ENCODE data around the gene EMC7.
"Not testable (repeated sequence)": the region's sequence is repeated elsewhere in the genome, so short reads cannot be mapped to it uniquely, and the experiment has no call there.

Gene EMC7

DNA sequence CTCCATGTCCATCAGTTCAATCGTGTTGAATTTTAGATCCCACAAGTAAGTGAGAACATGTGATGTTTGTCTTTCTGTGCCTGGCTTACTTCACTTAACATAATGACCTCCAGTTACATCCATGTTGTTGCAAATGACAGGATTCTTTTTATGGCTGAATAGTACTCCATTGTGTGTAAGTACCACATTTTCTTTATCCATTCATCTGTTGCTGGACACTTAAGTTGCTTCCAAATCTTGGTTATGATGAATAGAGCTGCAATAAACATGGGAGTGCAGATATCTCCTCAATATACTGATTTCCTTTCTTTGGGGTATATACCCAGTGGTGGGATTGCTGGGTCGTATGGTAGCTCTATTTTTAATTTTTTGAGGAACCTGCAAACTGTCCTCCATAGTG is 18.8 kb upstream of the EMC7 start:
- H3K27ac ChIP-seq (ENCODE audit: insufficient read depth, low read depth, low read length, poor library complexity, severe bottlenecking); H3K36me3 ChIP-seq (ENCODE audit: control insufficient read depth, insufficient read depth, low read length); H3K4me3 ChIP-seq (ENCODE audit: insufficient read depth, low read depth, low read length); H3K9me3 ChIP-seq (ENCODE audit: control insufficient read depth, low read length); H3K27me3 ChIP-seq (ENCODE audit: control insufficient read depth, insufficient read depth, low read length, poor library complexity, severe bottlenecking); H3K4me1 ChIP-seq (ENCODE audit: control insufficient read depth, insufficient read depth, low read length): not testable (repeated sequence)
- 88 to 100% methylated on average over 1 to 2 of the region's 2 CpGs for WGBS, 2 experiments

DNA sequence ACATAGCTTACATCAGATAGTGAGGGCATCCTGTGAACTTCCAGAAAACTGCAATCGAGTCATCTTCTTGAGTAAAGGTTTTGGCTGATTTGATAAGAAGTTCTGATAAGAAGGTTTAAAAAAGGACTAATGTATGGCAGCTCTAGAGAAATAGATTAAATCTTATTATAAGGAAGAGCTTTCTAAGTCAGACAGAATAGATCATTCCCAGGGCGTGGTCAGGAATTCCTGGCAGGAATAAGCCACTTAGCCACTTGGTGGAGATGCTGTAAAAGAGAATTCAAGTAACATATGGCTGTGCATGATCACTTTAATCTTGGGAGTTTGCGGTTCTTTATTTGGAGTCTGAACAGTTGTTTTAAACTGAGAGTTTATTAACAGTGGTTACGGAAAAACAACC is 17.6 kb upstream of the EMC7 start:
- WGBS, 2 experiments: 93 to 98% methylated on average over 4 of the region's 4 CpGs
- H3K4me3 ChIP-seq (ENCODE audit: insufficient read depth, low read depth, low read length): no peak overlapping the region
- no peak overlapping the region for H3K27ac ChIP-seq (ENCODE audit: insufficient read depth, low read depth, low read length, poor library complexity, severe bottlenecking)

GRCh38 chr15:34116620-34117019 is 15.0 kb upstream of the EMC7 start:
- H3K36me3 ChIP-seq (ENCODE audit: control insufficient read depth, insufficient read depth, low read length): no peaks in the 10 kb centered on the region
- no peaks in the 10 kb centered on the region for H3K27me3 ChIP-seq (ENCODE audit: control insufficient read depth, insufficient read depth, low read length, poor library complexity, severe bottlenecking)
- no peak overlapping the region for H3K4me3 ChIP-seq (ENCODE audit: insufficient read depth, low read depth, low read length)
- 90 to 92% methylated on average over 2 of the region's 2 CpGs for WGBS, 2 experiments
- H3K9me3 ChIP-seq (ENCODE audit: control insufficient read depth, low read length): no peaks in the 10 kb centered on the region
- H3K27ac ChIP-seq (ENCODE audit: insufficient read depth, low read depth, low read length, poor library complexity, severe bottlenecking): no peak overlapping the region
- no peaks in the 10 kb centered on the region for H3K4me1 ChIP-seq (ENCODE audit: control insufficient read depth, insufficient read depth, low read length)

More for the DNA sequence above, 17.6 kb upstream of the EMC7 start:
- H3K4me1 ChIP-seq (ENCODE audit: control insufficient read depth, insufficient read depth, low read length): no peaks in the 10 kb centered on the region
- H3K27me3 ChIP-seq (ENCODE audit: control insufficient read depth, insufficient read depth, low read length, poor library complexity, severe bottlenecking): no peaks in the 10 kb centered on the region
- H3K9me3 ChIP-seq (ENCODE audit: control insufficient read depth, low read length): no peaks in the 10 kb centered on the region
- no peaks in the 10 kb centered on the region for H3K36me3 ChIP-seq (ENCODE audit: control insufficient read depth, insufficient read depth, low read length)

GRCh38 chr15:34114739-34115138 is 13.1 kb upstream of the EMC7 start:
- no peaks in the 10 kb centered on the region for H3K36me3 ChIP-seq (ENCODE audit: control insufficient read depth, insufficient read depth, low read length)
- H3K27me3 ChIP-seq (ENCODE audit: control insufficient read depth, insufficient read depth, low read length, poor library complexity, severe bottlenecking): no peaks in the 10 kb centered on the region
- no peaks in the 10 kb centered on the region for H3K9me3 ChIP-seq (ENCODE audit: control insufficient read depth, low read length)
- no peaks in the 10 kb centered on the region for H3K4me1 ChIP-seq (ENCODE audit: control insufficient read depth, insufficient read depth, low read length)
- no peak overlapping the region for H3K4me3 ChIP-seq (ENCODE audit: insufficient read depth, low read depth, low read length)
- no peak overlapping the region for H3K27ac ChIP-seq (ENCODE audit: insufficient read depth, low read depth, low read length, poor library complexity, severe bottlenecking)
- 92% methylated on average over 3 of the region's 3 CpGs for WGBS, 2 experiments

DNA sequence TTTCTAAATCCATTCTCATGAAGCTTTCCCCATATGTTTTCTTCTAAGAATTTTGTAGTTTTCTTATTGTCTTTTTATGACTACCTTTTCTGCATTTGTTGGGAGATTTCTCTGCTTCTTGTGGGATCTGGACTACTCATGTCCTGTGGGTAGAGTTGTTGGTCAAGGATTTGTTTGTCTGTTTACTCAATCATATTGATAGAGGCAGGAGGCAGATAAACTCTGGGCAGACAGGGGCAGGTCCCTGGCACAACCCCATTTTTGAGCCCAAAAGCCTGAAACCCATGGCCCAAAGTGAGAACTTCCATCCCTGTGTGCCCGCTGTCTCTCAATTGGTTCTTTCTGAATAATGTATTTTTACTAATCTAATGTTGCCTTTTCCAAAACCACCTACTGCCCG is 12.6 kb upstream of the EMC7 start:
- Histone ChIP-seq H3K9me3 (ENCODE audit: control insufficient read depth, low read length) (no peaks in the 10 kb centered on the region), H3K4me1 (ENCODE audit: control insufficient read depth, insufficient read depth, low read length) (no peaks in the 10 kb centered on the region), H3K4me3 (ENCODE audit: insufficient read depth, low read depth, low read length) (no peak overlapping the region), H3K27me3 (ENCODE audit: control insufficient read depth, insufficient read depth, low read length, poor library complexity, severe bottlenecking) (no peaks in the 10 kb centered on the region), H3K27ac (ENCODE audit: insufficient read depth, low read depth, low read length, poor library complexity, severe bottlenecking) (no peak overlapping the region), H3K36me3 (ENCODE audit: control insufficient read depth, insufficient read depth, low read length) (no peaks in the 10 kb centered on the region)
- WGBS, 2 experiments: 0 to 43% methylated on average over 1 to 2 of the region's 2 CpGs

DNA sequence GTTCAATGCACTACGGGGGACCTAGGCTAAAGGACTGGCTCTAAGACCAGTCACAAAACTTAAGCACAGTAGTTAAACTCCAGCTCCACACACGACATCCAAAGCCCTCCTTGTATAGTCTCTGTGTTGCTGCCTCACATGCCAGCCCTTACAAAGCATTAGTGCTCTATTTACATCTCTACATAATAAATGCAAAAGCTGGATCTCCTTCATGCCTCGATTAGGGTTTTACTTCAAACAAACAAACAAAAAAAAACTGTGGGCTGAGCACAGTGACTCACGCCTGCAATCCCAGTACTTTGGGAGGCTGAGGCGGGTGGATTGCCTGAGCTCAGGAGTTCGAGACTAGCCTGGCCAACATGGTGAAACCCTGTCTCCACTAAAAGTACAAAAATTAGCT is 9.8 kb upstream of the EMC7 start:
- H3K36me3 ChIP-seq (ENCODE audit: control insufficient read depth, insufficient read depth, low read length): no peaks in the 10 kb centered on the region
- H3K4me3 ChIP-seq (ENCODE audit: insufficient read depth, low read depth, low read length): no peak overlapping the region
- H3K9me3 ChIP-seq (ENCODE audit: control insufficient read depth, low read length): no peaks in the 10 kb centered on the region
- no peaks in the 10 kb centered on the region for H3K4me1 ChIP-seq (ENCODE audit: control insufficient read depth, insufficient read depth, low read length)
- no peaks in the 10 kb centered on the region for H3K27me3 ChIP-seq (ENCODE audit: control insufficient read depth, insufficient read depth, low read length, poor library complexity, severe bottlenecking)
- H3K27ac ChIP-seq (ENCODE audit: insufficient read depth, low read depth, low read length, poor library complexity, severe bottlenecking): no peak overlapping the region
- 84 to 85% methylated on average over 6 of the region's 6 CpGs for WGBS, 2 experiments

GRCh38 chr15:34109797-34110663 is 8.4 kb upstream of the EMC7 start:
- no peaks in the 10 kb centered on the region for H3K9me3 ChIP-seq (ENCODE audit: control insufficient read depth, low read length)
- no peaks in the 10 kb centered on the region for H3K36me3 ChIP-seq (ENCODE audit: control insufficient read depth, insufficient read depth, low read length)
- H3K27me3 ChIP-seq (ENCODE audit: control insufficient read depth, insufficient read depth, low read length, poor library complexity, severe bottlenecking): no peaks in the 10 kb centered on the region
- H3K27ac ChIP-seq (ENCODE audit: insufficient read depth, low read depth, low read length, poor library complexity, severe bottlenecking): no peak overlapping the region
- WGBS, 2 experiments: 84 to 98% methylated on average over 4 of the region's 5 CpGs
- no peak overlapping the region for H3K4me3 ChIP-seq (ENCODE audit: insufficient read depth, low read depth, low read length)
- no peaks in the 10 kb centered on the region for H3K4me1 ChIP-seq (ENCODE audit: control insufficient read depth, insufficient read depth, low read length)

DNA sequence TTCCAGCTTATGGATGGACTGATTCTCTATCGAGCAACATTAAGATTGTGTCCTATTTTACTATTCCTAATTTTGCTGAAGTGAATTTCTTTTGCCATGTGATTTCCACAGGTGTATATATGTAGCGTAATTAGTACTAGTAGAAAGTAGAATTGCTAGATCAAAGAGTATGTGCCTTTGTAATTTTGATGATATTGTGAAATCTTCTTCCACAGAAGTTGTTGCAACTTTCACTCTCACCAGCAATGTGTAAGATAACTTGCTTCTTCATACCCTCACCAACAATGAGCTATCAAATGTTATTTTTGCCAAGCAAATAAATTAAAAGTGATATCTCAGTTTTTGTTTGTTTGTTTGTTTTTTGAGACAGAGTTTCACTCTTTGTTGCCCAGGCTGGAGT is 5.7 kb upstream of the EMC7 start:
- no peaks in the 10 kb centered on the region for H3K9me3 ChIP-seq (ENCODE audit: control insufficient read depth, low read length)
- WGBS, 2 experiments: 91 to 93% methylated on average over 2 of the region's 2 CpGs
- no peaks in the 10 kb centered on the region for H3K4me1 ChIP-seq (ENCODE audit: control insufficient read depth, insufficient read depth, low read length)
- H3K36me3 ChIP-seq (ENCODE audit: control insufficient read depth, insufficient read depth, low read length): no peaks in the 10 kb centered on the region
- no peaks in the 10 kb centered on the region for H3K27me3 ChIP-seq (ENCODE audit: control insufficient read depth, insufficient read depth, low read length, poor library complexity, severe bottlenecking)
- H3K27ac ChIP-seq (ENCODE audit: insufficient read depth, low read depth, low read length, poor library complexity, severe bottlenecking): no peak overlapping the region
- no peak overlapping the region for H3K4me3 ChIP-seq (ENCODE audit: insufficient read depth, low read depth, low read length)

DNA sequence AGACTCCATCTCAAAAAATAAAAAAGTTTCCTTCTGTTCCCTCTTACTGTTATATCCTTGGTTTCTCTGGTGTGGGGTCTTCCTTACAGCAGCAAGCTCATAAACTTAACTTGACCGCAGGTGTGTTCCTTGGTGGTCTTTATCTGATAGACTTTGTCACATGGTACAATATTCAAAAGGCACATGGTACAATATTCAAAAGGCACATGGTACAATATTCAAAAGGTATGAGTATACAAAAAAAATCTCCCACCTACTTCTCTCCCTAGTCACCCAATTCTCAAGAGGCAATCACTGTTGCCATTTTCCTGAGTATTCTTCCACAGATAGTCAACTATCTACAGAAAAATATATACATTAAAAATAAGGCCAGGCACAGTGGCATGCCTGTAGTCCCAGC is 4.8 kb upstream of the EMC7 start:
- Histone ChIP-seq H3K36me3 (ENCODE audit: control insufficient read depth, insufficient read depth, low read length) (no peaks in the 10 kb centered on the region), H3K4me3 (ENCODE audit: insufficient read depth, low read depth, low read length) (no peak overlapping the region), H3K9me3 (ENCODE audit: control insufficient read depth, low read length) (no peaks in the 10 kb centered on the region), H3K4me1 (ENCODE audit: control insufficient read depth, insufficient read depth, low read length) (no peaks in the 10 kb centered on the region), H3K27ac (ENCODE audit: insufficient read depth, low read depth, low read length, poor library complexity, severe bottlenecking) (no peak overlapping the region), H3K27me3 (ENCODE audit: control insufficient read depth, insufficient read depth, low read length, poor library complexity, severe bottlenecking) (no peaks in the 10 kb centered on the region)
- WGBS, 2 experiments: 90 to 93% methylated on average over 1 of the region's 1 CpG

GRCh38 chr15:34102175-34102925 is 688 bp upstream of the EMC7 start:
- WGBS, 2 experiments: 38 to 39% methylated on average over 28 to 29 of the region's 29 CpGs
- Histone ChIP-seq H3K9me3 (ENCODE audit: control insufficient read depth, low read length) (no peaks in the 10 kb centered on the region), H3K4me3 (ENCODE audit: insufficient read depth, low read depth, low read length) (peak overlapping the region; percentile 97), H3K36me3 (ENCODE audit: control insufficient read depth, insufficient read depth, low read length) (no peaks in the 10 kb centered on the region), H3K4me1 (ENCODE audit: control insufficient read depth, insufficient read depth, low read length) (no peaks in the 10 kb centered on the region), H3K27ac (ENCODE audit: insufficient read depth, low read depth, low read length, poor library complexity, severe bottlenecking) (no peak overlapping the region), H3K27me3 (ENCODE audit: control insufficient read depth, insufficient read depth, low read length, poor library complexity, severe bottlenecking) (no peaks in the 10 kb centered on the region)
